Measurements from ENCODE around the gene PNISR. TPM values are rescaled to one million over a fixed set of nuclear protein-coding genes. Genes with fewer than 3 reads are reported as not detected.

PNISR gene
- total RNA-seq, 1 experiment from 2014 or later, result 134 TPM

- Histone ChIP-seq H2AK5ac (ENCODE audit: insufficient read length, low read length) (no peak overlapping the region), H3K79me2 (ENCODE audit: insufficient read depth, low read length) (no peaks in the 10 kb centered on the region), H3T11ph (ENCODE audit: low read length) (no peak overlapping the region), H3K23me2 (ENCODE audit: insufficient read length, low read depth, low read length, poor library complexity, severe bottlenecking) (no peaks in the 10 kb centered on the region), H4K20me1 (ENCODE audit: control insufficient read depth, insufficient read depth, insufficient read length) (no peaks in the 10 kb centered on the region), H3K9ac (ENCODE audit: extremely low read depth, insufficient read length, low read length) (no peak overlapping the region), H2BK20ac (ENCODE audit: low read depth, low read length, poor library complexity, severe bottlenecking) (no peak overlapping the region), H3K27ac (ENCODE audit: insufficient read length, low read depth, low read length) (no peak overlapping the region), H4K91ac (ENCODE audit: insufficient read length, low read depth, low read length) (no peak overlapping the region), H2BK5ac (ENCODE audit: insufficient read length, low read length) (no peak overlapping the region), H3K18ac (ENCODE audit: insufficient read length, low read depth, low read length) (no peak overlapping the region), H3K9me3 (ENCODE audit: control insufficient read depth, low read depth, low read length) (no peaks in the 10 kb centered on the region), H3K14ac (ENCODE audit: insufficient read depth, low read length) (no peak overlapping the region), H3K4me2 (ENCODE audit: insufficient read depth, insufficient read length, low read length) (no peak overlapping the region), H2AFZ (ENCODE audit: low read length) (no peak overlapping the region), H2BK120ac (ENCODE audit: low read depth, low read length, poor library complexity, severe bottlenecking) (no peak overlapping the region), H3K56ac (ENCODE audit: insufficient read length, low read depth, low read length) (no peak overlapping the region), H3K4me1 (ENCODE audit: insufficient read depth, low read length) (no peaks in the 10 kb centered on the region), H2BK15ac (ENCODE audit: low read depth, low read length) (no peak overlapping the region), H3K23ac (ENCODE audit: insufficient read length, low read depth, low read length) (no peak overlapping the region), H3K27me3 (ENCODE audit: insufficient read depth, low read length) (no peaks in the 10 kb centered on the region), H2BK12ac (ENCODE audit: insufficient read length, low read depth, low read length) (no peak overlapping the region), H3K79me1 (ENCODE audit: insufficient read depth, low read depth, low read length, poor library complexity, severe bottlenecking) (no peaks in the 10 kb centered on the region), H4K5ac (ENCODE audit: insufficient read length, low read depth, low read length) (no peak overlapping the region), H4K8ac (replicated peaks; ENCODE audit: insufficient read length, low read depth, low read length) (no peak overlapping the region), H3K4ac (ENCODE audit: low read depth, low read length) (no peak overlapping the region)
- WGBS (ENCODE audit: extremely low coverage, insufficient read length, low lambda C conversion rate), result no CpG with 5 or more reads among the region's 7 CpGs
- no peaks in the 10 kb centered on the region for H3K9me3 Mint-ChIP-seq
- no peak for TF ChIP-seq CTCF (conservative IDR thresholded peaks at IDR 0.05)
- H3K27me3 Mint-ChIP-seq (ENCODE audit: low read depth), result no peaks in the 10 kb centered on the region
- H3K36me3 Mint-ChIP-seq (ENCODE audit: insufficient read depth in 1 of 3, low read depth in 3 of 3), result peaks cover 58 to 85% (median 80%) of the 10 kb centered on the region in 3 experiments
- H3K4me3 Mint-ChIP-seq, result no peak overlapping the region
- no peaks in the 10 kb centered on the region for H3K4me1 Mint-ChIP-seq
- H3K27ac Mint-ChIP-seq, result no peak overlapping the region
- DNase-seq, result no peak
Measured at GRCh38 chr6:99407076-99407475, 18.0 kb downstream of the PNISR start.

Measured in H9 (cell line).